HEK293 (cell line): ENCODE data around the gene HOXB7.

ENCODE experiments used
- CTCF ChIP-seq: fragments of 450-650 bp; formaldehyde crosslinking; IDR thresholded peaks from 2 replicates; pipeline ENCODE4 v1.5.1; 2016; ENCODE audit warnings: missing biosample characterization, missing genetic modification characterization
- KLF7 ChIP-seq: fragments of 450-650 bp; formaldehyde crosslinking; IDR thresholded peaks from 2 replicates; pipeline ENCODE4 v1.5.1; 2016; ENCODE audit warnings: missing biosample characterization, missing genetic modification characterization, borderline replicate concordance
- KLF9 ChIP-seq: fragments of 450-650 bp; formaldehyde crosslinking; IDR thresholded peaks from 2 replicates; pipeline ENCODE4 v1.5.1; 2016; ENCODE audit warnings: missing biosample characterization, missing genetic modification characterization, low read depth
- OSR2 ChIP-seq: fragments of 450-650 bp; formaldehyde crosslinking; IDR thresholded peaks from 2 replicates; pipeline ENCODE4 v1.5.1; 2016; ENCODE audit warnings: missing biosample characterization, missing genetic modification characterization
- REST ChIP-seq: fragments of 450-650 bp; formaldehyde crosslinking; IDR thresholded peaks from 2 replicates; pipeline ENCODE4 v1.5.1; 2016; ENCODE audit warnings: missing biosample characterization, missing genetic modification characterization
- TCF7L2 ChIP-seq: IDR thresholded peaks from 2 replicates; pipeline ENCODE4 v1.6.1; 2011; ENCODE audit warnings: low read depth, mild to moderate bottlenecking, inconsistent platforms, low read length, moderate library complexity, borderline replicate concordance
- ZFP37 ChIP-seq: fragments of 450-650 bp; formaldehyde crosslinking; IDR thresholded peaks from 2 replicates; pipeline ENCODE4 v1.5.1; 2016; ENCODE audit warnings: missing biosample characterization, missing genetic modification characterization
- ZNF148 ChIP-seq: fragments of 450-650 bp; formaldehyde crosslinking; IDR thresholded peaks from 2 replicates; pipeline ENCODE4 v1.5.0; 2017; ENCODE audit warnings: missing biosample characterization, missing genetic modification characterization, borderline replicate concordance
- ZNF266 ChIP-seq: fragments of 450-650 bp; formaldehyde crosslinking; IDR thresholded peaks from 2 replicates; pipeline ENCODE4 v1.5.1; 2016; ENCODE audit warnings: missing biosample characterization, missing genetic modification characterization, low read depth
- ZNF274 ChIP-seq, 2 experiments: fragments of 200-500 bp in 1 of 2; fragments of 450-650 bp in 1 of 2; sonication (Bioruptor generic) in 1 of 2; formaldehyde crosslinking in 1 of 2; IDR thresholded peaks; 2 replicates each; pipeline versions ENCODE4 v1.5.1 to v1.6.1; 2014 to 2016; ENCODE audit warnings: borderline replicate concordance in 1 of 2, inconsistent platforms in 1 of 2, low read length in 1 of 2, missing biosample characterization in 1 of 2, missing genetic modification characterization in 1 of 2
- ZNF449 ChIP-seq: fragments of 450-650 bp; formaldehyde crosslinking; IDR thresholded peaks from 2 replicates; pipeline ENCODE4 v1.5.1; 2017; ENCODE audit warnings: missing biosample characterization, mild to moderate bottlenecking, missing genetic modification characterization, moderate library complexity
- ZNF529 ChIP-seq: fragments of 450-650 bp; formaldehyde crosslinking; IDR thresholded peaks from 2 replicates; pipeline ENCODE4 v1.5.1; 2017; ENCODE audit warnings: missing genetic modification characterization, missing biosample characterization; ENCODE audit not compliant: insufficient replicate concordance
- TF ChIP-seq, protein P1 (sequence below): fragments of 450-650 bp; formaldehyde crosslinking; optimal IDR thresholded peaks from 2 replicates; pipeline ENCODE3; 2016; ENCODE audit warnings: missing biosample characterization, mild to moderate bottlenecking, missing genetic modification characterization

DNA sequence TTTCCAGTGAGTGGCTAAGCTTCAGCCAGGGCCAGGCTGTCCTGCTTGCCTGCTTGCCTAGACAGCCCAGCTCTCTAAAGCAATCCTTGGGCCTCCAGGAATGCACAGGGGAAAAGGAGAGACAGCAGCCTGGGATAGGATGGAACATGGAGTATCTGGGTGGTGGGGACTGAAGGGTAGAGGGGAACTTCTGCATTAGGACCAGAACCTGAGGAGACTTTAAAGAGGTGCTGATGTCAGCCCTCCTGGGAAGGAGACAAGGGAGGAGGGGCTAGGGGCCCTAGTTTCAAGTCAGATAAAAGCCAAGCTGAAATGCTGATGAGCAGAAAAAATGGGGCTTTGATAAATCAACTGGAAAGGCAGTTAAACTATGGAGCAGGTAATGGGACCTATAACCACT, 1.8 kb downstream of the HOXB7 start:
- TF ChIP-seq ZNF449 (tag by site-specific recombination), result no peak
- no peak for TF ChIP-seq ZNF529 (tag by site-specific recombination)
- TF ChIP-seq ZFP37 (tag by site-specific recombination), result no peak
- TF ChIP-seq ZNF148 (tag by site-specific recombination), result no peak
- no peak for TF ChIP-seq OSR2 (tag by site-specific recombination)
- no peak for TF ChIP-seq CTCF (tag by site-specific recombination)
- TF ChIP-seq, protein P1, sequence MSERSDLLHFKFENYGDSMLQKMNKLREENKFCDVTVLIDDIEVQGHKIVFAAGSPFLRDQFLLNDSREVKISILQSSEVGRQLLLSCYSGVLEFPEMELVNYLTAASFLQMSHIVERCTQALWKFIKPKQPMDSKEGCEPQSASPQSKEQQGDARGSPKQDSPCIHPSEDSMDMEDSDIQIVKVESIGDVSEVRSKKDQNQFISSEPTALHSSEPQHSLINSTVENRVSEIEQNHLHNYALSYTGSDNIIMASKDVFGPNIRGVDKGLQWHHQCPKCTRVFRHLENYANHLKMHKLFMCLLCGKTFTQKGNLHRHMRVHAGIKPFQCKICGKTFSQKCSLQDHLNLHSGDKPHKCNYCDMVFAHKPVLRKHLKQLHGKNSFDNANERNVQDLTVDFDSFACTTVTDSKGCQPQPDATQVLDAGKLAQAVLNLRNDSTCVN (tag by site-specific recombination), result no peak
- no peak for TF ChIP-seq ZNF274 (IDR thresholded peaks at IDR 0.05; ENCODE audit: low read length)
- TF ChIP-seq ZNF274 (tag by site-specific recombination; IDR thresholded peaks at IDR 0.05; ENCODE audit: borderline replicate concordance), result no peak
- no peak for TF ChIP-seq TCF7L2
- no peak for TF ChIP-seq REST
- no peak for TF ChIP-seq ZNF266 (tag by site-specific recombination)
- no peak for TF ChIP-seq KLF7 (tag by site-specific recombination)
- TF ChIP-seq KLF9 (tag by site-specific recombination), result no peak
